Inferior parietal cortex (tissue), 1 donor: ENCODE measurements around the gene ROMO1.

Experiments
- DNase-seq: peaks from one replicate; pipeline ENCODE4 v3.0.0-alpha.2; 2016; ENCODE audit errors: extremely low spot score

ROMO1 gene

GRCh38 chr20:35699127-35699956 lies at the start of gene ROMO1, which contains the start of gene NFS1:
ROMO1 (plus strand) TSS chr20:35699405; CDS start chr20:35699633, 228 bp downstream.
NFS1 (minus strand) TSS chr20:35699352; CDS start chr20:35699288, 64 bp downstream.
- DNase-seq: peak; percentile 88

GRCh38 chr20:35650632-35651031 lies 48.6 kb upstream of the ROMO1 start:
- DNase-seq: no peak

GRCh38 chr20:35651958-35652357 lies 47.2 kb upstream of the ROMO1 start:
- DNase-seq: no peak

- DNase-seq: no peak
These were observed 46.4 kb upstream of the ROMO1 start for GRCh38 chr20:35652641-35653429.

- no peak for DNase-seq
These were observed 45.8 kb upstream of the ROMO1 start for GRCh38 chr20:35653430-35653734.

GRCh38 chr20:35653893-35654292 lies 45.3 kb upstream of the ROMO1 start:
- no peak for DNase-seq

GRCh38 chr20:35654415-35654814 lies 44.8 kb upstream of the ROMO1 start:
- DNase-seq: no peak

- no peak for DNase-seq
These were observed 41.9 kb upstream of the ROMO1 start for GRCh38 chr20:35657271-35657670.

GRCh38 chr20:35660122-35660937 lies 38.9 kb upstream of the ROMO1 start:
- no peak for DNase-seq

GRCh38 chr20:35661053-35661452 lies 38.2 kb upstream of the ROMO1 start:
- no peak for DNase-seq

GRCh38 chr20:35661908-35662307 lies 37.3 kb upstream of the ROMO1 start:
- DNase-seq: no peak

- no peak for DNase-seq
These were observed 36.7 kb upstream of the ROMO1 start for GRCh38 chr20:35662551-35662950.

GRCh38 chr20:35663516-35664465 lies 35.4 kb upstream of the ROMO1 start:
- DNase-seq: no peak

- DNase-seq: peak; percentile 93
These were observed 34.6 kb upstream of the ROMO1 start, which contains the start of the genes CPNE1 and RBM12 for GRCh38 chr20:35664466-35665206. CPNE1 (minus strand) TSS chr20:35664900; CDS start chr20:35632923, 31,977 bp downstream. RBM12 (minus strand) TSS chr20:35664900; CDS start chr20:35655322, 9,578 bp downstream.

GRCh38 chr20:35665949-35666288 lies 33.3 kb upstream of the ROMO1 start:
- DNase-seq: no peak

GRCh38 chr20:35669221-35669620 lies 30.0 kb upstream of the ROMO1 start:
- no peak for DNase-seq

- no peak for DNase-seq
These were observed 29.5 kb upstream of the ROMO1 start for GRCh38 chr20:35669681-35670080.

GRCh38 chr20:35673884-35674283 lies 25.3 kb upstream of the ROMO1 start:
- no peak for DNase-seq

GRCh38 chr20:35674921-35675320 lies 24.3 kb upstream of the ROMO1 start:
- no peak for DNase-seq
